Activated CD4-positive, alpha-beta memory T cell treated with anti-CD3 and anti-CD28 coated beads for 36 hours (primary cell): Measurements from ENCODE around the gene ALOX12. TPM values are rescaled to one million over a fixed set of nuclear protein-coding genes. Genes with fewer than 3 reads are reported as not detected.
A peak's percentile ranks its signal among the peaks of the same experiment; 100 is the strongest.

ENCODE experiments used
- CTCF ChIA-PET: fragments of 350-600 bp; sonication (Branson Sonifier 250); formaldehyde crosslinking; loops from one replicate; lab custom pipeline; 2021; ENCODE audit warnings: antibody characterized with exemption, inconsistent platforms; lab: Charles Lee
- POLR2A ChIA-PET: fragments of 350-600 bp; sonication (Branson Sonifier 250); formaldehyde crosslinking; loops from one replicate; lab custom pipeline; 2021; ENCODE audit warnings: antibody characterized with exemption; lab: Charles Lee
- DNase-seq: peaks from one replicate; pipeline ENCODE4 v3.0.0-alpha.2; 2020
- H3K27ac Mint-ChIP-seq: one replicate; pipeline ENCODE4 v1.8.0; 2021; ENCODE audit warnings: mixed read lengths
- H3K27me3 Mint-ChIP-seq: one replicate; pipeline ENCODE4 v1.8.0; 2021; ENCODE audit warnings: mixed read lengths
- H3K36me3 Mint-ChIP-seq: one replicate; pipeline ENCODE4 v1.8.0; 2021; ENCODE audit warnings: mixed read lengths
- H3K4me1 Mint-ChIP-seq: one replicate; pipeline ENCODE4 v1.8.0; 2021; ENCODE audit warnings: low read depth, mixed read lengths
- H3K4me3 Mint-ChIP-seq: one replicate; pipeline ENCODE4 v1.8.0; 2021; ENCODE audit warnings: mild to moderate bottlenecking, mixed read lengths
- H3K9me3 Mint-ChIP-seq: one replicate; pipeline ENCODE4 v1.8.0; 2021; ENCODE audit warnings: mixed read lengths
- intact Hi-C: fragments of 100-400 bp; cut with micrococcal nuclease; formaldehyde crosslinking; loops from one replicate; pipeline ENCODE4 v1.15.1; 2023
- total RNA-seq, 2 experiments: library from RNA; stranded (reverse); gene quantifications; one replicate each; pipeline ENCODE4 v1.2.3, GENCODE V29; 2021

The ALOX12 gene
- total RNA-seq, 2 experiments from 2014 or later: not detected

DNA sequence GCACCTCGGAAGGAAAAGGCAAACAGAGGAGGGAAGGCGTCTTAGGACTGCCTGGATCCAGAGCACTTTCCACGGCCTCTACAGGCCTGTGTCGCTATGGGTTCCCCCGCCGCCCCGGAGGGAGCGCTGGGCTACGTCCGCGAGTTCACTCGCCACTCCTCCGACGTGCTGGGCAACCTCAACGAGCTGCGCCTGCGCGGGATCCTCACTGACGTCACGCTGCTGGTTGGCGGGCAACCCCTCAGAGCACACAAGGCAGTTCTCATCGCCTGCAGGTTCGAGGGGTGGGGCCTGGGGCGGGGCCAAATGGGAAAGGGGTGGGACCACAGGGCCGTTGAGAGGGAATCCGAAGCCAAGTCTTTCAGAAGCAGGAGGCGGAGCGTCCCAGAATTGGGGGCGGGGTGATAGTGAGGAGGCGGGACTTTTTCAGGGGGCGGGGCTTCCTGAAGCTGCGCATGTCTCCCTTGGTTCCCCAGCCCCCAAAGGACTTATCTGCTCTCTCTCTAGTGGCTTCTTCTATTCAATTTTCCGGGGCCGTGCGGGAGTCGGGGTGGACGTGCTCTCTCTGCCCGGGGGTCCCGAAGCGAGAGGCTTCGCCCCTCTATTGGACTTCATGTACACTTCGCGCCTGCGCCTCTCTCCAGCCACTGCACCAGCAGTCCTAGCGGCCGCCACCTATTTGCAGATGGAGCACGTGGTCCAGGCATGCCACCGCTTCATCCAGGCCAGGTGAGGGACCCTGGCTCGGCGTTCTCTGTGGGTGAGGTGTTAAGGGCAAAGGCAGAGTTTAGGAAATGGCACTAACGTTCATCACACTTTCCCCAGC, 27.9 kb downstream of the ALOX12 start:
- ChIA-PET CTCF (interaction anchor here (0.8 to 4.0 kb wide), 9 partner anchors 12 to 1439 kb away, joined by 3 to 63 read pairs (median 4); partner anchors contain the start of genes NLRP1, SLC16A11 and SLC16A13), POLR2A (interaction anchor here (0.6 to 4.1 kb wide), 5 partner anchors 9 to 14 kb away, joined by 3 to 22 read pairs (median 5); partner anchors contain the start of gene SLC16A13)
- intact Hi-C loops: loop anchor here (1.0 kb wide), 2 partner anchors 8 to 12 kb away; no protein-coding TSS in a partner anchor
- H3K4me1 Mint-ChIP-seq: peaks cover 27% of the 10 kb centered on the region
- peak overlapping the region; percentile 66 for H3K27ac Mint-ChIP-seq
- H3K9me3 Mint-ChIP-seq: no peaks in the 10 kb centered on the region
- H3K4me3 Mint-ChIP-seq: peak overlapping the region; percentile 61
- H3K36me3 Mint-ChIP-seq: no peaks in the 10 kb centered on the region
- H3K27me3 Mint-ChIP-seq: peaks cover 2% of the 10 kb centered on the region
- peak; percentile 99 for DNase-seq

DNA sequence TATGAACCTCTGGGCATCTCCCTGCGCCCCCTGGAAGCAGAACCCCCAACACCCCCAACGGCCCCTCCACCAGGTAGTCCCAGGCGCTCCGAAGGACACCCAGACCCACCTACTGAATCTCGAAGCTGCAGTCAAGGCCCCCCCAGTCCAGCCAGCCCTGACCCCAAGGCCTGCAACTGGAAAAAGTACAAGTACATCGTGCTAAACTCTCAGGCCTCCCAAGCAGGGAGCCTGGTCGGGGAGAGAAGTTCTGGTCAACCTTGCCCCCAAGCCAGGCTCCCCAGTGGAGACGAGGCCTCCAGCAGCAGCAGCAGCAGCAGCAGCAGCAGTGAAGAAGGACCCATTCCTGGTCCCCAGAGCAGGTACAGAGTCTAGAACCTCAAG, 28.5 kb downstream of the ALOX12 start:
- peaks cover 33% of the 10 kb centered on the region for H3K4me1 Mint-ChIP-seq
- intact Hi-C loops: no loop called here

DNA sequence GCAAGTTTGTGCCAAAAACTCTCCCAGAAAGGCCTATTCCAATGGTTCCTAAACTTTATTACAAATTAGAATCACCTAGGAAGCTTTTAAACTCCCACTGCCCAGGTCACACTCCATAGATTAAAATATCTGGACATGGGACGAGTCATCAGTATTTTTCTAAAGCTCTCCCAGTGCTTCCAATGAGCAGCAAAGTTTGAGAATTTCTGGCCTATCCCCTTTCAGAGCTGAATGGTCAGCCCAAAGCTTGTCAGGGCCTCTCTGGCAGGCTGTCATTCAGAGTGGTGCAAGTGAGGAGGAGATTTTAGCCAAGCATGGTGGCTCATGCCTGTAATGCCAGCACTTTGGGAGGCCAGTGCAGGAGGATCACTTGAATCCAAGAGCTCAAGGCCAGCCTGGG, 29.4 kb downstream of the ALOX12 start:
- CTCF ChIA-PET: interaction anchor here (0.6 to 1.4 kb wide), 3 partner anchors 21 to 173 kb away, joined by 3 to 6 read pairs (median 4); no protein-coding TSS in a partner anchor
- H3K27ac Mint-ChIP-seq: no peak overlapping the region
- intact Hi-C loops: no loop called here
- no peak overlapping the region for H3K4me3 Mint-ChIP-seq
- no peaks in the 10 kb centered on the region for H3K36me3 Mint-ChIP-seq
- DNase-seq: no peak
- peaks cover 42% of the 10 kb centered on the region for H3K4me1 Mint-ChIP-seq
- peaks cover 2% of the 10 kb centered on the region for H3K27me3 Mint-ChIP-seq
- POLR2A ChIA-PET: interaction anchor here (0.8 kb wide), 1 partner anchor 10 kb away, joined by 5 read pairs; the partner anchor contains the start of gene SLC16A13
- H3K9me3 Mint-ChIP-seq: no peaks in the 10 kb centered on the region

More for the DNA sequence above, 28.5 kb downstream of the ALOX12 start:
- H3K4me3 Mint-ChIP-seq: no peak overlapping the region
- H3K27ac Mint-ChIP-seq: no peak overlapping the region
- peaks cover 2% of the 10 kb centered on the region for H3K27me3 Mint-ChIP-seq
- ChIA-PET CTCF (interaction anchor here (0.8 to 1.5 kb wide), 5 partner anchors 11 to 110 kb away, joined by 3 to 8 read pairs (median 4); partner anchors contain the start of gene SLC16A13), POLR2A (interaction anchor here (0.6 to 4.1 kb wide), 3 partner anchors 11 to 14 kb away, joined by 3 to 22 read pairs (median 5); partner anchors contain the start of gene SLC16A13)
- no peaks in the 10 kb centered on the region for H3K9me3 Mint-ChIP-seq
- no peaks in the 10 kb centered on the region for H3K36me3 Mint-ChIP-seq
- DNase-seq: no peak

DNA sequence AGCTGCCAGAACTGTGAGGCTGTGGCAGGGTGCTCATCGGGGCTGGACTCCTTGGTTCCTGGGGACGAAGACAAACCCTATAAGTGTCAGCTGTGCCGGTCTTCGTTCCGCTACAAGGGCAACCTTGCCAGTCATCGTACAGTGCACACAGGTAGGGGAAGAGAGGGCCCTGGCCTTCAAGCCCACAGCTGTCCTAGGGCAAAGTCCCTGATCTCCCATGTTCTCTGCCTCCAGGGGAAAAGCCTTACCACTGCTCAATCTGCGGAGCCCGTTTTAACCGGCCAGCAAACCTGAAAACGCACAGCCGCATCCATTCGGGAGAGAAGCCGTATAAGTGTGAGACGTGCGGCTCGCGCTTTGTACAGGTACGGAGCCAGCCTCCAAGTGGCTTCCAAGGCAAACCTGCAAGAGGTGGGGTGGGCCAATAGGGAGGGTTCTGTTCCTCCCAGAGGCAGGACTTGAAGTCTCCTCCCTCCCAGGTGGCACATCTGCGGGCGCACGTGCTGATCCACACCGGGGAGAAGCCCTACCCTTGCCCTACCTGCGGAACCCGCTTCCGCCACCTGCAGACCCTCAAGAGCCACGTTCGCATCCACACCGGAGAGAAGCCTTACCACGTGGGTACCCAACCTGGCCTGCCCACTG, 30.7 kb downstream of the ALOX12 start:
- Mint-ChIP-seq H3K4me3 (no peak overlapping the region), H3K4me1 (peaks cover 44% of the 10 kb centered on the region), H3K9me3 (no peaks in the 10 kb centered on the region), H3K36me3 (no peaks in the 10 kb centered on the region), H3K27me3 (peaks cover 2% of the 10 kb centered on the region), H3K27ac (no peak overlapping the region)
- ChIA-PET POLR2A (interaction anchor here (0.8 kb wide), 1 partner anchor 11 kb away, joined by 3 read pairs; no protein-coding TSS in a partner anchor), CTCF (no interaction called here)
- DNase-seq: no peak
- intact Hi-C loops: no loop called here

DNA sequence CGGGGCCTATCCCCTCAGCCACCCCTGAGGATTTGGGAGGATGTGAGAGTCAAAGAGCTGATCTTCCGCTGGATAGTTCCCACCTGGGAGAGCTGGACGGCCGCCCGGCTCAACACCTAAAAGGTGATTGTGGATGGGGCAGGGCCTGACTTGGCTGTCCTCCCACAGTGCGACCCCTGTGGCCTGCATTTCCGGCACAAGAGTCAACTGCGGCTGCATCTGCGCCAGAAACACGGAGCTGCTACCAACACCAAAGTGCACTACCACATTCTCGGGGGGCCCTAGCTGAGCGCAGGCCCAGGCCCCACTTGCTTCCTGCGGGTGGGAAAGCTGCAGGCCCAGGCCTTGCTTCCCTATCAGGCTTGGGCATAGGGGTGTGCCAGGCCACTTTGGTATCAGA, 31.5 kb downstream of the ALOX12 start:
- intact Hi-C loops: no loop called here
- no peak for DNase-seq
- Mint-ChIP-seq H3K36me3 (no peaks in the 10 kb centered on the region), H3K27me3 (peaks cover 2% of the 10 kb centered on the region), H3K9me3 (no peaks in the 10 kb centered on the region), H3K4me3 (no peak overlapping the region), H3K4me1 (peaks cover 44% of the 10 kb centered on the region), H3K27ac (no peak overlapping the region)
- CTCF ChIA-PET: no interaction called here
- POLR2A ChIA-PET: interaction anchor here (0.8 kb wide), 1 partner anchor 12 kb away, joined by 3 read pairs; no protein-coding TSS in a partner anchor

DNA sequence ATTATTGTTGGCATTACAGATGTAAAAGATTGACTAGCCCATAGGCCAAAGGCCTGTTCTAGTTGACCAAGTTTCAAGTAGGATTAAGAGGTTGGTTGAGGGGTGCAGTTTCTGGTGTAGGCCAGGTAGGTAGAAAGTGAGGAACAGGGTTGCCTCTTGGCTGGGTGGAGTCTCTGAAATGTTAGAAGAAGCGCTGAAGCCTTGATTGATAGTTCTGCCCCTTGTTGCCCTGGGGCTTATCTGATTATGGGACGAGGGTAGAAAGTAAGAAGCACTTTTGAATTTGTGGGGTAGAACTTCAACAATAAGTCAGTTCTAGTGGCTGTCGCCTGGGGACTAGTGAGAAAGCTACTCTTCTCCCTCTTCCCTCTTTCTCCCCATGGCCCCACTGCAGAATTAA, 33.2 kb downstream of the ALOX12 start:
- no peaks in the 10 kb centered on the region for H3K27me3 Mint-ChIP-seq
- peak overlapping the region; percentile 89 for H3K27ac Mint-ChIP-seq
- no peaks in the 10 kb centered on the region for H3K36me3 Mint-ChIP-seq
- DNase-seq: no peak
- no peak overlapping the region for H3K4me3 Mint-ChIP-seq
- H3K4me1 Mint-ChIP-seq: peaks cover 42% of the 10 kb centered on the region
- ChIA-PET CTCF (no interaction called here), POLR2A (no interaction called here)
- H3K9me3 Mint-ChIP-seq: no peaks in the 10 kb centered on the region
- intact Hi-C loops: no loop called here

DNA sequence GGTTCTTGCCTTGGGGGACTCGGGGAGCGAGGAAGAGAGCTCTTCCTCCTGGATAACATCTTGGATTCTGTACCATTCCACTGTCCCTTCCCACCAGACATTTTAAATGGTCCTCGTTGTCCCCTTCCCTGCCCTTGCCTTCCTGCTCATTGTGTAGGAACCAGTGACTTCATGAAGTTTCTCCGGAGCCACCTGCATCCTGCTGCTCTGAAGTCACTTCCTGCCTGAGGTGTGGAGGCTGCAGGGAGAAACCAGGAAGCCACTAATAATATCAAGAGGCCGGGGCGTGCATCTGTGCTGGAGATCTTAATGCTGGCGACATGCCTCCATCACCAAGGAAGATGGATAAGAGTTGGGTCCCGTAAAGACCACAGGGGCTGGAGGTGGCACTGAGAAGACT, 33.8 kb downstream of the ALOX12 start:
- peak overlapping the region; percentile 64 for H3K4me3 Mint-ChIP-seq
- peaks cover 45% of the 10 kb centered on the region for H3K4me1 Mint-ChIP-seq
- H3K27me3 Mint-ChIP-seq: no peaks in the 10 kb centered on the region
- H3K9me3 Mint-ChIP-seq: no peaks in the 10 kb centered on the region
- H3K27ac Mint-ChIP-seq: peak overlapping the region; percentile 89
- DNase-seq: peak; percentile 81
- H3K36me3 Mint-ChIP-seq: no peaks in the 10 kb centered on the region
- ChIA-PET CTCF (no interaction called here), POLR2A (interaction anchor here (0.8 kb wide), 1 partner anchor 11 kb away, joined by 3 read pairs; no protein-coding TSS in a partner anchor)
- intact Hi-C loops: no loop called here

DNA sequence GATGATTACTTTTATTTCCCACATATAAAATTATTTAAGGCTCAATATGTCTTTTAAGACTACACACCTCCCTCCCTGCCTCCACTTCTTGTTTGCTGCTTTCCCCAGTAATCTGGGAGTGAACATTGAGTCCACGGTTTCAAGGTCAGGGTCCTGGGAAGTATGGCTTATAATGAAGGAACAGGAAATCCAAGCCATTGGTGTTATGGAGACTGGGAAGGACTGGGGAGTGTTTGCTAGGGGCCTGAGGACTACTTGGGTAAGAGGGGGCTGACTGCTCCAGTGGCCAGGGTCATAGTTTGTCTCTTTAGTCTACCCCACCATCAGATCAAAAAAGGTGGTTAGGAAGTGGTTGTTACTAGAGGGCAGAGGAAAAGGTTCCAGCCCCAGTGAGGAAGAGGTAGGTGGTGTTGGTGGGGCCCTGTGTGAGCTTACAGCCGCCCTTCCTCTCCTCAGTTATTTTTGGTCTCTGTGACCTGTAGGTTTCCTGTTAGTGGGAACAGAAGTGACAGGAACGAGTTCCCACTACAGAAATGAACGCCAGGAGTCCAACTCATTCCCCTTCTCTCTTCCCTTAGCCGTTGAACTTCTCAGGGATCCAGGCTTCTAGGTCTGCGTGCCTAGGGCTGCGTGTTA, 39.2 kb downstream of the ALOX12 start:
- no peaks in the 10 kb centered on the region for H3K9me3 Mint-ChIP-seq
- peak; percentile 68 for DNase-seq
- H3K4me3 Mint-ChIP-seq: peak overlapping the region; percentile 94
- no peaks in the 10 kb centered on the region for H3K27me3 Mint-ChIP-seq
- peaks cover 4% of the 10 kb centered on the region for H3K36me3 Mint-ChIP-seq
- intact Hi-C loops: loop anchor here (1.0 kb wide), 4 partner anchors 12 to 25 kb away; partner anchors contain the start of gene BCL6B
- ChIA-PET POLR2A (interaction anchor here (0.6 to 1.6 kb wide), 15 partner anchors 10 to 383 kb away, joined by 3 to 26 read pairs (median 4); partner anchors contain the start of genes ACAP1, BCL6B, C17orf100 and MED31), CTCF (interaction anchor here (0.7 to 3.7 kb wide), 12 partner anchors 11 to 261 kb away, joined by 3 to 38 read pairs (median 4); partner anchors contain the start of gene BCL6B)
- H3K27ac Mint-ChIP-seq: peak overlapping the region; percentile 99
- H3K4me1 Mint-ChIP-seq: peaks cover 55% of the 10 kb centered on the region

DNA sequence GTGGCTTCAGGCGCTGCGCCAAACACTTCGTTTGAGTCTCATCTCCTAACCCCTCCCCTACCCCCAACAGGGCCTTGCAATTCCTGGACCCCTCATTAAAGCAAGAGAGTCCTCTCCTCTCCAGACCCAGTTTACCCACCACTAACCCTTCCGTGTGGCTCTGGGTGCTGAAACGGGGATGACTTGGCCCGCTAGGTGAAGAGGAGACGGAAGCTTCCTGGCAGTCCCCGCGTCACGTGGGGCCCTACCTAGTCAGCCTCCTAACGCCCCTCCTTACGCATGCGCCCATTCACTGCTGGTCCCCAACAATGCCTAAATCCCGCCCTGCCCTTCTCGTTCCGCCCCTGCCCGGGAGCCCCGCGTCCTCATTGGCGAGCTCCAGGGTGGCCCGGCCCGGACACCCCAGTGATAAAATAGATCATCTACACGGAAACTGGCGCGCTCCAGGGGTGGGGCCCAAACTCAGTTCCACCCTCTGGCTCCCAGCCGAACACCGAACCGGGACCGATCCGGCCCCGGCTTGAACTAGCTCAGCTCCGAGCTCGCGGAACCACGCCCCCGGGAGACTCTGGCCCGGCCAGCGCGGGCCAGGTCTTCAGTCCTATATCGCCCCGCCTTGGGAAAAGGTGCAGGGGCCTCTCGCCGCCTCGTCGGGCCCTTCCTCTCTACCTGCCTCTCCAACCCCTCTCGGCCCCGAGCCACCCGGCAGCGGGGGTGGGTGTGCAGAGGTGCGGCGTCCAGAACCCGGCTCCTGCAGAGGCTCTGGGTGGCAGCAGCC, 39.9 kb downstream of the ALOX12 start, which contains the start of gene SLC16A13:
SLC16A13 (plus strand) TSS at position 425 of the 778 bp plus-strand sequence. CDS start 368 bp downstream, outside the sequence.
- POLR2A ChIA-PET: interaction anchor here (0.6 to 1.6 kb wide), 16 partner anchors 8 to 384 kb away, joined by 3 to 26 read pairs (median 4); partner anchors contain the start of genes ACAP1, BCL6B, C17orf100 and MED31
- Mint-ChIP-seq H3K27me3 (no peaks in the 10 kb centered on the region), H3K27ac (peak within 1 kb of the TSS; percentile 99), H3K9me3 (no peaks in the 10 kb centered on the region), H3K36me3 (peaks cover 4% of the 10 kb centered on the region), H3K4me1 (peaks cover 48% of the 10 kb centered on the region), H3K4me3 (peak within 1 kb of the TSS; percentile 94)
- CTCF ChIA-PET: interaction anchor here (0.7 to 3.7 kb wide), 13 partner anchors 10 to 260 kb away, joined by 3 to 38 read pairs (median 4); partner anchors contain the start of gene BCL6B
- intact Hi-C loops: loop anchor here (1.0 kb wide), 4 partner anchors 12 to 25 kb away; partner anchors contain the start of gene BCL6B
- peak; percentile 99 for DNase-seq

DNA sequence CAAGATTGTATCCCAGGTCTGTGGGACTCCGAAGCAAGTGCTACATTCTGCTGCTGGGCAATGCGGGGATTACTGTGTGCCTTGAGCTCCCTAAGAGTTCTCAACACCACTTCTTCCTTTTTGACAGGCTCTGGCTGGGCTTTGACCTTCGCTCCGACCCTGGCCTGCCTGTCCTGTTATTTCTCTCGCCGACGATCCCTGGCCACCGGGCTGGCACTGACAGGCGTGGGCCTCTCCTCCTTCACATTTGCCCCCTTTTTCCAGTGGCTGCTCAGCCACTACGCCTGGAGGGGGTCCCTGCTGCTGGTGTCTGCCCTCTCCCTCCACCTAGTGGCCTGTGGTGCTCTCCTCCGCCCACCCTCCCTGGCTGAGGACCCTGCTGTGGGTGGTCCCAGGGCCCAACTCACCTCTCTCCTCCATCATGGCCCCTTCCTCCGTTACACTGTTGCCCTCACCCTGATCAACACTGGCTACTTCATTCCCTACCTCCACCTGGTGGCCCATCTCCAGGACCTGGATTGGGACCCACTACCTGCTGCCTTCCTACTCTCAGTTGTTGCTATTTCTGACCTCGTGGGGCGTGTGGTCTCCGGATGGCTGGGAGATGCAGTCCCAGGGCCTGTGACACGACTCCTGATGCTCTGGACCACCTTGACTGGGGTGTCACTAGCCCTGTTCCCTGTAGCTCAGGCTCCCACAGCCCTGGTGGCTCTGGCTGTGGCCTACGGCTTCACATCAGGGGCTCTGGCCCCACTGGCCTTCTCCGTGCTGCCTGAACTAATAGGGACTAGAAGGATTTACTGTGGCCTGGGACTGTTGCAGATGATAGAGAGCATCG, 42.4 kb downstream of the ALOX12 start:
- H3K36me3 Mint-ChIP-seq: peaks cover 4% of the 10 kb centered on the region
- H3K27me3 Mint-ChIP-seq: no peaks in the 10 kb centered on the region
- H3K27ac Mint-ChIP-seq: peak overlapping the region; percentile 23
- no peaks in the 10 kb centered on the region for H3K9me3 Mint-ChIP-seq
- CTCF ChIA-PET: interaction anchor here (0.7 to 3.7 kb wide), 6 partner anchors 8 to 127 kb away, joined by 3 to 38 read pairs (median 4); no protein-coding TSS in a partner anchor
- peaks cover 47% of the 10 kb centered on the region for H3K4me1 Mint-ChIP-seq
- no peak for DNase-seq
- intact Hi-C loops: no loop called here
- H3K4me3 Mint-ChIP-seq: peak overlapping the region; percentile 4
- POLR2A ChIA-PET: interaction anchor here (0.6 to 0.7 kb wide), 3 partner anchors 14 to 292 kb away, joined by 3 to 4 read pairs (median 4); no protein-coding TSS in a partner anchor
